Stimulated activated CD8-positive, alpha-beta memory T cell treated with anti-CD3 and anti-CD28 coated beads, Interleukin-7, amount 100 ng/mL, for 1 hour (primary cell): ENCODE measurements around the gene ENO1.
A peak's percentile ranks its signal among the peaks of the same experiment; 100 is the strongest.
"Not testable (repeated sequence)": the region's sequence is repeated elsewhere in the genome, so short reads cannot be mapped to it uniquely, and the experiment has no call there.

ENCODE experiments used
- DNase-seq, 2 donors: peaks; one replicate each; pipeline ENCODE4 v3.0.0-alpha.2; 2020; ENCODE audit warnings: low read depth in 2 of 2

Gene ENO1

DNA sequence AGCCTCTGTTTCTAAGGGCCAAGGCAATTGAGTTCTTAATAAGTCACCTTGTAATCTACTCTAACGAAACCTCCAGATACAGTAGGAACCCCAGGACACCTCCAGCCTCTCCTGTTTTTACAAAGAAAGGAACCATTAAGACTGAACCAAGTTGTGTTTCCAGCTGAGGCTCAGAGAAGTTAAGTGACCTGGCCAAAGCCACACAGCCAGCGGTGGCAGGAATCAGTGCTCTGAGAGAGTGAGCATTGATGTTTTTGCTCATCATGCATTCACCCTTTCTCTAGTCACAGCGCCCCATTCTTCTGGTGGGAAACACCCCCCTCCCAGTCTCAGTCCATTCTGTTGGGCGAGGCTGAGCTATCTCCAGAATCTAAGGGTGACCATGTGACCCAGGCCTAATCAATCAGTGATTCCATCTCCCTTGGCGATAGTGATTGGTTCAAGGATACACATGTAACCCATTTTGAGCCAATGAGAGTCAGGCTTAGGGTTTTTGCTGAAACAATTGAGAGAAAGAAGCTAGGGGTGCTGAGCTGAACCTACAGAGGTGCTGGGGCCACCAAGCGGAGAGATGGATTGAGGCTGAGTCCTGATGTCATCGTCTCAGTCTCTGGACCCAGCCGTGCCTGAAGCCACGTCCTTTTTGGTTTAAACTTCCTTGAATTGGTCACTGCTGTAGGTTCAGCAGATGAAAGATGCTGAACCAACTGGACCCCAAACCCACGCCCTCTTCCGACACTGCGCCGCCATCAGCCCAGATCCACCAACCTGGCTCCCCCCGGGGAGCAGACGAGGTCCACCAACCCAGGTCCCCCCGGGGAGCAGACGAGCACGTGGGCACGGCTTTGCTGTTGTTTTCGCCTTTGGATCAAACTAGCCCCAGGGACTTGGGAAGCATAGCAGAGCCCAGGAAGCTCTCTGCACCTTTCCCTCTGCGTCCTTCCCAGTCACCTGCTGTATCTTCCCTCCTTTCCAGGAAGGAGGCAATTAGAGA, 33.1 kb downstream of the ENO1 start:
- DNase-seq: no peak

GRCh38 chr1:8844501-8845006, 33.9 kb downstream of the ENO1 start:
- no peak for DNase-seq

DNA sequence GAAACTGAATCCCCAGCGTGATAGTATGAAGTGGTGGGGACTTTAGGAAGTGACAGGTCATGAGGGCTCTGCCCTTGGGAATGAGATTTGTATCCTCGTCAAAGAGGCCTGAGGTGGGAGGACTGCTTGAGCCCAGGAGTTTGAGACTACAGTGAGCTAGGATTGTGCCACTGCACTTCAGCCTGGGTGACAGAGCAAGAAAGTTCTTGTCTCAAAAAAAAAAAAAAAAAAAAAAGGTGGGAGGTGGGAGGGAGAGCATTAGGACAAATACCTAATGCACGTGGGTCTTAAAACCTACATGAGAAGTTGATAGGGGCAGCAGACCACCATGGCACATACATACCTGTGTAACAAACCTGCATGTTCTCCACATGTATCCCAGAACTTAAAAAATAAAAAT, 37.1 kb downstream of the ENO1 start:
- DNase-seq: no peak

GRCh38 chr1:8839990-8840389, 38.5 kb downstream of the ENO1 start:
- DNase-seq: no peak

GRCh38 chr1:8835941-8836643, 42.4 kb downstream of the ENO1 start:
- no peak for DNase-seq

GRCh38 chr1:8831340-8831739, 47.1 kb downstream of the ENO1 start:
- DNase-seq: no peak

GRCh38 chr1:8830732-8831131, 47.8 kb downstream of the ENO1 start:
- DNase-seq: not testable (repeated sequence)

- DNase-seq: no peak
Measured at GRCh38 chr1:8825985-8826481, 52.5 kb downstream of the ENO1 start.

- no peak for DNase-seq
Measured at GRCh38 chr1:8823295-8823664, 55.2 kb downstream of the ENO1 start.

- DNase-seq: no peak
Measured at GRCh38 chr1:8822373-8823294, 55.9 kb downstream of the ENO1 start.

DNA sequence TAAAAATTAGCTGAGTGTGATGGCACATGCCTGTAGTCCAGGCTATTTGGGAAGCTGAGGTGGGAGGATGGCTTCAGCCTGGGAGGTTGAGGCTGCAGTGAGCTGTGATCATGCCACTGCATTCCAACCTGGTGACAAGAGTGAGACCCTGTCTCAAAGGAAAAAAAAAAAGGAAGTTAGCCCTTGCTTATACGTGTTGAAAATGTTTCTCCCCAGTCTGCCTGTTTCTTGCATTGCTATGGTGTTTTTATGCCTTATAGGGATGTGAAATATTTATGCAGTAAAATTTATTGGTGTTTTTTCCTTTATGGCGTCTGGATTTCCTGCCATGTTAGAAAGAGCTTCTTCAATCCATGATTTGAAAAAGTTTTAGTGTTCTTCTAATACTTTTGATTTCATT, 57.4 kb downstream of the ENO1 start:
- no peak for DNase-seq

DNA sequence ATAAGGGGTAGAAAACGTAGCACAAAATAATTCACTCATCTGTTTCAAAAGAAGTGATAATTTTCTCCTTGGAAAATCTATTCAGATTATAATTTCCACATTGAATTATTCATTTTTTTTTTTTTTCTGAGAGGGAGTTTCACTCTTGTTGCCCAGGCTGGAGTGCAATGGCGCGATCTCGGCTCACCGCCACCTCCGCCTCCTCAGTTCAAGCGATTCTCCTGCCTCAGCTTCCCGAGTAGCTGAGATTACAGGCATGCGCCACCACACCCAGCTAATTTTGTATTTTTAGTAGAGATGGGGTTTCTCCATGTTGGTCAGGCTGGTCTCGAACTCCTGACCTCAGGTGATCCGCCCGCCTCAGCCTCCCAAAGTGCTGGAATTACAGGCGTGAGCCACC, 59.7 kb downstream of the ENO1 start:
- DNase-seq: not testable (repeated sequence)

GRCh38 chr1:8818325-8818775, 60.1 kb downstream of the ENO1 start:
- no peak for DNase-seq

- DNase-seq: peak; percentile 96
Measured at GRCh38 chr1:8817412-8818324, 60.8 kb downstream of the ENO1 start, which contains the start of gene RERE. Gene RERE, minus strand, starts transcription at chr1:8817640.

- no peak for DNase-seq
Measured at GRCh38 chr1:8816831-8817411, 61.6 kb downstream of the ENO1 start.

GRCh38 chr1:8816264-8816663, 62.2 kb downstream of the ENO1 start:
- no peak for DNase-seq

GRCh38 chr1:8815582-8816151, 62.8 kb downstream of the ENO1 start:
- DNase-seq: no peak

- DNase-seq: no peak
Measured at GRCh38 chr1:8814865-8815264, 63.6 kb downstream of the ENO1 start.

- no peak for DNase-seq
Measured at GRCh38 chr1:8813991-8814390, 64.5 kb downstream of the ENO1 start.
